ENCODE measurements around the gene XPC. TPM values are rescaled to one million over a fixed set of nuclear protein-coding genes. Genes with fewer than 3 reads are reported as not detected.

XPC gene
- total and polyA plus RNA-seq, 2 experiments from 2014 or later: 27.3 to 29.5 TPM

GRCh38 chr3:14201940-14202684, 23.7 kb upstream of the XPC start:
- Histone ChIP-seq H3K27me3 (no peaks in the 10 kb centered on the region), H2AFZ (no peak overlapping the region), H3K9me3 (ENCODE audit: low read depth) (no peaks in the 10 kb centered on the region), H3K4me3 (no peak overlapping the region), H3K79me2 (no peaks in the 10 kb centered on the region), H3K36me3 (replicated peaks; ENCODE audit: insufficient read depth, low read depth) (no peaks in the 10 kb centered on the region), H3K4me1 (ENCODE audit: insufficient read depth) (peaks cover 27% of the 10 kb centered on the region), H3K27ac (peak overlapping the region; percentile 51), H3K4me2 (peak overlapping the region; percentile 27), H3K9me2 (replicated peaks; ENCODE audit: insufficient read depth) (no peaks in the 10 kb centered on the region), H4K20me1 (ENCODE audit: insufficient read depth, poor library complexity, severe bottlenecking) (no peaks in the 10 kb centered on the region)
- TF ChIP-seq EZH2phosphoT487 (IDR thresholded peaks at IDR 0.05; ENCODE audit: low read depth, severe bottlenecking, unreplicated experiment) (no peak), CTCF (IDR thresholded peaks at IDR 0.05; ENCODE audit: poor library complexity) (no peak), EZH2 (IDR thresholded peaks at IDR 0.05; ENCODE audit: borderline replicate concordance) (no peak)
- no peak for DNase-seq (ENCODE audit: low spot score)
- 48% methylated on average over 7 of the region's 7 CpGs for WGBS (ENCODE audit: low lambda C conversion rate, missing lambda C conversion rate)

DNA sequence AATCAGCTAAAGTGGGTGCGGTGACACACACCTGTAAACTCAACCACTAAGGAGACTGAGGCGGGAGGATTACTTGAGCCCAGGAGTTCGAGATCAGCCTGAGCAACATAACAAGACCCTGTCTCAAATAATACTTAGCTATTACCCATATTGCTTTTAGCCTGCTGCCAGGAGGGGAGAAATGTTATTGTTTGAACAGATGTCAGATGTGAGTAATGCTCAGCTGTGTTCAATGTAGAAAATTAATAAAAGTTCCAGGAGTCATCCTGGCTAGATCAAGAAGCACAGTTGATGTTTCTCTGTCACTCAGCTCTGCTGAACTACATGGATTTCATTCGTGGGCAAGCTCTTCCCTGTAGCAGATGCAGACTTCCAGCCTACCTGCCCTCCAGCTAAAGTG, 22.4 kb upstream of the XPC start:
- H3K27ac ChIP-seq: no peak overlapping the region
- no peaks in the 10 kb centered on the region for H3K36me3 ChIP-seq (replicated peaks; ENCODE audit: insufficient read depth, low read depth)
- no peak for TF ChIP-seq CTCF (IDR thresholded peaks at IDR 0.05; ENCODE audit: poor library complexity)
- no peak for TF ChIP-seq EZH2 (IDR thresholded peaks at IDR 0.05; ENCODE audit: borderline replicate concordance)
- TF ChIP-seq EZH2phosphoT487 (IDR thresholded peaks at IDR 0.05; ENCODE audit: low read depth, severe bottlenecking, unreplicated experiment): no peak

DNA sequence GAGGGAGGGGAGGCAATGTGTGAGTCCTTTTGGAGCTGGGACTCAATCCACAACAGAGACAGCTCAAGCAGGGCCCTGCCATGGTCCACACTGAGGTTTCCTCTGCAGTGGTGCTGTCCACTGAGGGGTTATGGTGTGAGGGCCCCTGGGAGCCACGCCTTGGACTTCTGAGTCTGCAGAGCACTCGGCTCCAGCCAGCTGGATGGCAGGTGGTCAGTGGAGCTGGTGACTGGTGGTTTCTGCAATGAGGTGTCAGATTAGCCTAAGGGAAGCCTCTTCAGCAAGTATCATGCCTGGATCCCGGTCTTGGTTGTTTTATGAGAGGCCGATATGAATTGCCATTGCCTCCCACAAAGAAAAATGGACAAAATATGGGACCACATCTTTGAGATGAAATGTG, 21.9 kb upstream of the XPC start:
- TF ChIP-seq CTCF (IDR thresholded peaks at IDR 0.05; ENCODE audit: poor library complexity): no peak
- no peak for TF ChIP-seq EZH2phosphoT487 (IDR thresholded peaks at IDR 0.05; ENCODE audit: low read depth, severe bottlenecking, unreplicated experiment)
- no peak for TF ChIP-seq EZH2 (IDR thresholded peaks at IDR 0.05; ENCODE audit: borderline replicate concordance)
- H3K36me3 ChIP-seq (replicated peaks; ENCODE audit: insufficient read depth, low read depth): no peaks in the 10 kb centered on the region
- peaks cover 27% of the 10 kb centered on the region for H3K4me1 ChIP-seq (ENCODE audit: insufficient read depth)
- no peak overlapping the region for H3K27ac ChIP-seq
- no peaks in the 10 kb centered on the region for H3K9me2 ChIP-seq (replicated peaks; ENCODE audit: insufficient read depth)
- WGBS (ENCODE audit: low lambda C conversion rate, missing lambda C conversion rate): 85% methylated on average over 4 of the region's 4 CpGs
- no peaks in the 10 kb centered on the region for H4K20me1 ChIP-seq (ENCODE audit: insufficient read depth, poor library complexity, severe bottlenecking)
- no peak overlapping the region for H2AFZ ChIP-seq
- no peak overlapping the region for H3K4me2 ChIP-seq
- no peak overlapping the region for H3K4me3 ChIP-seq
- H3K27me3 ChIP-seq: no peaks in the 10 kb centered on the region
- DNase-seq (ENCODE audit: low spot score): no peak
- H3K9me3 ChIP-seq (ENCODE audit: low read depth): no peaks in the 10 kb centered on the region
- H3K79me2 ChIP-seq: peaks cover under 1% of the 10 kb centered on the region

More for the DNA sequence above, 22.4 kb upstream of the XPC start:
- H3K79me2 ChIP-seq: no peaks in the 10 kb centered on the region
- H3K4me3 ChIP-seq: no peak overlapping the region
- H3K27me3 ChIP-seq: no peaks in the 10 kb centered on the region
- peaks cover 27% of the 10 kb centered on the region for H3K4me1 ChIP-seq (ENCODE audit: insufficient read depth)
- DNase-seq (ENCODE audit: low spot score): no peak
- no peaks in the 10 kb centered on the region for H4K20me1 ChIP-seq (ENCODE audit: insufficient read depth, poor library complexity, severe bottlenecking)
- no peaks in the 10 kb centered on the region for H3K9me2 ChIP-seq (replicated peaks; ENCODE audit: insufficient read depth)
- no peak overlapping the region for H2AFZ ChIP-seq
- H3K4me2 ChIP-seq: no peak overlapping the region
- 86% methylated on average over 4 of the region's 4 CpGs for WGBS (ENCODE audit: low lambda C conversion rate, missing lambda C conversion rate)
- H3K9me3 ChIP-seq (ENCODE audit: low read depth): no peaks in the 10 kb centered on the region

All from hepatocyte (in vitro differentiated cells).